ENCODE results near the gene ENTPD2. TPM values are rescaled to one million over a fixed set of nuclear protein-coding genes. Genes with fewer than 3 reads are reported as not detected.

Gene ENTPD2
- polyA plus RNA-seq, 3 donors: 5.5 to 7.4 (median 7.3) TPM

DNA sequence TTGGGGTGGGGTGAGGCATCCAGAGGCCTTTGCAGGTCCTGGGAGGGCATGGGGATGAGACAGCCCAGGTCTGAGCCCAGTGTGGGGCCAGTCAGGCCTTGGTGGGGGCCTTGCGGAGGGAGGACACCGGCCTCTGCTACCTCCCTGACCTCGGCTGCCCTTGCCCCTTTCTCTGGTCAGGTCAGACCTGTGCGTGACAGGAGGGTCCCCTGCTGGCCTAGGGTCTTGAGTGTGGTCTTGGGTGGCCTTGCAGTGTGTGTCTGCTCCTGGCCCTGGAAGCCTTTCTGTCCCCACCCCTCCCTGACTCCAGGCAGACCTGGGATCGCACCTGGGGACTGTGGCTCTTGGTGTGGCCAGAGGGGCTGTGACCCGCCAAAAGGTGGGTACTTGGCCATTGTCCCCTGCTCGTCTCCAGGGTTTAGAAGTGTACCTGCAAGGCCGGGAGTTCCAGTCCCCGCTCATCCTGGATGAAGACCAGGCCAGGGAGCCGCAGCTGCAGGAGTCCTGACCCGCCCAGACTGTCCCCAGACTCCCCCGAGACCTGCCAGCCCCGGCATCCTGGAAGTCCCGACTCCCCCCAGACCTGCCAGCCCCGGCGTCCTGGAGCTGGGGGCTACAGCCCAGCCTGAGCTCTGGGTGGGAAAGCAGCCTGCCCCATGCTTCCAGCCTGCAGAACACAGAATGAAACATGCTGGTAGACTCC, 28.5 kb upstream of the ENTPD2 start:
- no peak for DNase-seq

DNA sequence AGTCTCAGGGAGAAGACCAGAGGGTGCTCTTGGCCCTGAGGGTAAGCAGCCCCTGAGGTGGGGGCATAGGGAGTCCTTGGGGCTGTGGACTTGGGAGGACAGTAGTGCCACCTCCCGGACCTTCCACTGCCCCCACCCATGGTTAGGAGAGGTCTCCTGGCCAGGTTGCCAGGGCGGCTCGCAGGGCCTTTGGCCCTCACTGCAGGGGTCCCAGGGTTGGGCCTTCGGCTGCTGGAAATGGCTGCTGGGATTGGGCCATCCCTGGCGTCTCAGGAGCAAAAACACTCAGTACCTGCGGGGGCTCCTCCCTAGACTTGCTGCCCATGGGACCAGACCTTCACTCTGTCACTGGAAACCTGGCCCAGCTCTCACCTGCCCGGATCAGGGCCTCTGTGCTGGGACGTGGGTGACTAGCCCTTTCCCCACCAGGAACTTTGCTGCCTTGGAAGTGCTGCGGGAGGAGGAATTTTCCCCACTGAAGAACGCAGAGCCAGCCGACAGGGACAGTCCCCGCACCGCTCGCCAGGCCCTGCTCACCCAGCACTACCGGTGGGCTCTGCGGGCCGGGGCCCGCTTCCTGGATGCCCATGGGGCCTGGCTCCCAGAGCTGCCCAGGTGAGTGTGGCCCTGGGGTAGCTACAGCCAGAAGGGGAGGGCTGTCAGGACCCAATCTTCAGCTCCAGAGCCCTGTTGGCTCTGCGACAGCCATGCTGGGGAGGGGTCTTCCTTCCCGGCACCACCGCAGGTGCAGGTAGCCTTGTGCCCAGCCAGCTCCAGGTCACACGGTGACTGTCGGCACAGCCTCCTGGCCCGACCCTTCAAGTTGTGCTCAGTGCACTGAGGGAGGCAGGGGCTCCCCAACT, 26.6 kb upstream of the ENTPD2 start:
- DNase-seq: no peak

DNA sequence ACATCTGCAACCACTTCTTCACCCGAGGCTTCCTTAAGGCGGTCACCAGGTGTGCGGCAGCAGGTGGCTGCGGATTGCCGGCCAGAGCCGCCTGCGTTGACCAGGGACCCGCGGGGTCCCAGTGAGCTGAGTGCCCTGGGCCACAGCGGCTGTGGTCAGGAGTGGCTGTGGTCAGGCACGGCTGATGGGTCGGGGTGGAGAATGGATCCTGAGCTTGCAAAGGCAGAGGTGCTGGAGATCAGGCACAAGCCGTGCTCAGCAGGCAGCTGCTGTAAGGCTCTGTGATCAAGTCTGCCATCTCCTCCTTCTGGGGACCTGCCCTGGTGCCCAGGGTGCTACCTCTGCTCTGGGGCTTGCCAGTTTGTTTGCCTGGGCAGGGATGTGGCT, 25.5 kb upstream of the ENTPD2 start:
- no peak for DNase-seq

DNA sequence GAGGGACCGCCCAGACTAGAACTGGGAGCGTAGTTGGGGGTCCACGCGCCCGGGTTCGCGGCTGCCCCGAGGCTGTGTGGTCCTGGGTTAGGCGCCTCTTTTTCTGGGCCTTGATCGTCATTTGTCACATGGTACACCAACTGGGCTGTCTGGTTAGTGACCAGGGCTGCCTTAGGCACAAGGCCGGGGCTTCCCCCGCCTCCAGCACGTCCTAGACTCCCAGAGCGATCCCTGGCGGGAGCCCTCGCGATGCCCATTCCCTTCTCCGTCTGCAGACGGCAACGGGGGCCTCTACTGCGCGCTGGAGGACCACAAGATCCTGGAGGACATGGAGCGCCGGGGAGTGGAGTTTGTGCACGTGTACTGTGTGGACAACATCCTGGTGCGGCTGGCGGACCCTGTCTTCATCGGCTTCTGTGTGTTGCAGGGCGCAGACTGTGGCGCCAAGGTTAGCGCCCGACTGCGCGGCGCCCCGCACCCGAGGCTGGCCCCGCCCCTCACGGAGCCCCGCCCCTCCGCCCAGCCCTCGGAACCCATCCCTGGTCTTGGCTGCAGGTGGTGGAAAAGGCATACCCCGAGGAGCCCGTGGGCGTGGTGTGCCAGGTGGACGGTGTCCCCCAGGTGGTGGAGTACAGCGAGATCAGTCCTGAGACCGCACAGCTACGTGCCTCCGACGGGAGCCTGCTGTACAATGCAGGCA, 25.0 kb upstream of the ENTPD2 start:
- DNase-seq: no peak

DNA sequence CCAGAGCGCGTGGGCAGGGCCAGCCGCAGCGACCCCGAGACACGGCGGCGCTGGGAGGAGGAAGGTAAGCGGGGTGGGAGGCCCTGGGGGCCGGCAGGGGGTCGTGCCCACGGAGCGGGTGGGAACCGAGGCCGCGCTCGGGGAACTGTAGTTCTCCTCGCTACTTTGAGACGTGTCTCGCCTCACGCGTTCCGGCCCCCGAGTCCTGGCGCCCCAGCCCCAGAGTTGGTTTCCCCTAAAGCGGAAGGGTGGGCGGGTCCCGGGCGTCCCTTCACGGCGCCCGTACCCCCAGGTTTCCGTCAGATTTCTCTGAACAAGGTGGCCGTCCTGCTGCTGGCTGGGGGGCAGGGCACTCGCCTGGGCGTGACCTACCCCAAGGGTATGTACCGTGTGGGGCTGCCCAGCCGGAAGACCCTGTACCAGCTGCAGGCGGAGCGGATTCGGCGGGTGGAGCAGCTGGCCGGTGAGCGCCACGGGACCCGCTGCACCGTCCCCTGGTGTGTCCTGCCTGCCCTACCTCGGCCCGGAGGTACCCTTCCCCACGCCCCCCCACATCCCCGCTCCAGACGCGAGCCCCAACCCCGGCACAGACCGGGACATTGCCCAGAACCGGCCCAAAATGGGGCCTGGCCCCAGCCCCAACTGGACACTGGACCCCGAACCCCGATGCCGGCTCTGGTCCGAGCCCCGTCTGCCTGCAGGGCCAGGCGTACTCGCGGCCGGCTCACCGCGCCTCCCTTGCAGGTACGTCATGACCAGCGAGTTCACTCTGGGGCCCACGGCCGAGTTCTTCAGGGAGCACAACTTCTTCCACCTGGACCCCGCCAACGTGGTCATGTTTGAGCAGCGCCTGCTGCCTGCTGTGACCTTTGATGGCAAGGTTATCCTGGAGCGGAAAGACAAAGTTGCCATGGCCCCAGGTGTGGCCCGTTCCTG, 24.2 kb upstream of the ENTPD2 start:
- DNase-seq: no peak

DNA sequence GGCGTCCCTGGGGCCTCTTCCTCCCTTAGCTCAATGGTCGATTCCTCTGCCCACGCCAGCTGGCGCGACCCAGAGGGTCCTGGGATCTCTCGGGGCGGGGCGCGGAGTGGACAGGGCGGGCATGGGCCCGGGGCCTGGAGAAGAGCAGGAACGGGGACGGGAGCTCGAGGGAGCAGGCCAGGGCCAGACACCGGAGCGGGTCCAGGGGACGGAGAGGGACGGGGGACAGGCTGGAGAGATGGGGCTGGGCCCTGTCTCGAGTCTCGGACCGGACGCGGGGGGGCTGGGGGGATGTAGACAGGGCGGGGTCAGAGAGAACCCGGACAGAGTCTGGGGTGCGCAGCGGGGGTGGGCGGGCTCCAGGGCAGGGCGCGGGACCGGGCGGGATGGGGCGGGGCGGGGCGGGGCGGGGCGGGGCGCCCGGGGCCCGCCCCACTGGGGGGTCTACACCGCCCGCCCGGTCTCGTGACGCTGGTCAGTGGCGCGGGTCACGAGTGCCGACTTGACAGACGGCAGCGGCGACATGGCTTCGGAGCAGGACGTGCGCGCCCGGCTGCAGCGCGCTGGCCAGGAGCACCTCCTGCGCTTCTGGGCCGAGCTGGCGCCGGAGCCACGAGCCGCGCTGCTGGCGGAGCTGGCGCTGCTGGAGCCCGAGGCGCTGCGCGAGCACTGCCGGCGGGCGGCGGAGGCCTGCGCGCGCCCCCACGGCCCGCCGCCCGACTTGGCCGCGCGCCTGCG, 23.3 kb upstream of the ENTPD2 start, which contains the start of gene UAP1L1:
Gene UAP1L1 (plus strand): TSS at position 508 of the 738 bp plus-strand sequence. CDS start 16 bp downstream, at position 524.
- no peak for DNase-seq

DNA sequence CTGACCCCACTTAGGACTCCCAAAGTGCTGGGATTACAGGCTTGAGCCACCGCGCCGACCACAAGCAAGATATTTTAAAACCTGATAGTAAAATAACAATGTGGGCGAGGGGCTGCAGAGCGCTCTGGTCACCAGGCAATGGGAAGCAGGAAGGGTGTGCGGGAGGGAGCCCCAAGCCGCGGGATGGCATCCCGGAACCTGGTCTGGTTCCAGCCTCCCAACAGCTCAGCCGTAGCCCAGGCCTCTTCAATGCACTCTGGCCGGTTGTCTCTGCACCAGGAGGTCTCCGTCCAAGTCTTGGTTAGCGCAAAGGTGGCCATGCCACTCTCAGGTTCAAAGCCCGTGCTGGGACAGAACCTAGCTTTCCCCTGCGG, 22.8 kb upstream of the ENTPD2 start:
- DNase-seq: no peak

DNA sequence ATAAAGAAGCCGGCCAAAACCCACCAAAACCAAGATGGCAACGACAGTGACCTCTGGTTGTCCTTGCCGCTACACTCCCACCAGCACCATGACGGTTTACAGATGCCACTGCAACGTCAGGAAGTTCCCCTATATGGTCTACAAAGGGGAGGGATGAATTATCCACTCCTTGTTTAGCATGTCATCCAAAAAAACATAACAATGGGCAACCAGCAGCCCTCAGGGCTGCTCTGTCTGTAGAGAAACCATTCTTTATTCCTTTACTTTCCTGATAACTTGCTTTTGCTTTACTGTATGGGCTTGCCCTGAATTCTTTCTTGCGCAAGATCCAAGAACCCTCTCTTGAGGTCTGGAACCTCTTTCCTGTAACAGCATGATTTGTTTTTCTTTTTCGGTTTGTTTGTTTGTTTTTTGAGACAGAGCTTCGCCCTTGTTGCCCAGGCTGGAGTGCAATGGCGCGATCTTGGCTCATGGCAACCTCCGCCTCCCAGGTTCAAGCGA, 21.5 kb upstream of the ENTPD2 start:
- no peak for DNase-seq

DNA sequence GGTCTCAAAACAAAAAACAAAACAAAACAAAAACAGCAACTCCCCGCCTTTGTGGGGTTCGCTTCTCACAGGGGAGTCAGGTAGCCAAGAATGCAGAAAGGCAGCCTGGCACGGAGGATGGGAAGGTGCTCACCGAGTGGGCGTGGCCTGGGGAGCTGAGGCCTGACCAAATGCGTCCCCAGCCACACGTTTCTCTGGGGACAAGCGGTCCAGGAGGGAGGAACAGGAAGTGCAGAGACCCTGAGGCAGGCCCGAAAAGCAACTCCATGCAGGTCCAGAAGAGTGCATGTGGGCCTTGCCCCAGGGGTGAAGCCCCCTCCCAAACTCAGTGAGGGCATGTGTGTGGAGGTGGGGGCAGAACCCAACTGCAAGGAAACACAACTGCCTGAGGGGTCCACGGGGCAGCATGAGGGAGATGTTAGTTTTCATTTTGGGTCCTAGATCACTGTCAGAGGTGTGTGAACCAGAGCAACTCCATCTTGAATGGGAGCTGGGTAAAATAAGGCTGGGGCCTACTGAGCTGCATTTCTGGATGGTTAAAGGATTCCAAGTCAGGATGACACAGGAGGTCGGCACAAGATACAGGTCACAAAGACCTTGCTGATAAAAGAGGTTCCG, 20.9 kb upstream of the ENTPD2 start:
- DNase-seq: no peak

DNA sequence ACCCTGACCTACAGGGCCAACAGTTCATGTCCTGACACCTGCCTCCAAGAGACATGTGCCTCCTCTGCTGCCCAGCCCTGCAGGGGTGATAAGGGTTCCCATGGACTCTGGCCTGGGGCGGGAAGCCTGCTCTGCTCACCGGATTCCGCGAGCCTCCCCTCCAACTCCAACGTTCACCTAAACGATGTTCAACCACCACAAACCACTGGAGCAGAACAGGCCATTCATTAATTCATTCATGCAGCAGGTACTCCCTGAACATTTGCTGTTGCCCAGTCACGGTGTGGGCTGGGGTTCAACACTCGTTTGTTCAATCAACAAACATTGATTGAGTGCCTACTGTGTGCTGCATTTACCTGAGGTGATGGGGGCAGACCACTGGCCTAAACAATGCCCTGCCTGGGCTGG, 20.1 kb upstream of the ENTPD2 start:
- no peak for DNase-seq

DNA sequence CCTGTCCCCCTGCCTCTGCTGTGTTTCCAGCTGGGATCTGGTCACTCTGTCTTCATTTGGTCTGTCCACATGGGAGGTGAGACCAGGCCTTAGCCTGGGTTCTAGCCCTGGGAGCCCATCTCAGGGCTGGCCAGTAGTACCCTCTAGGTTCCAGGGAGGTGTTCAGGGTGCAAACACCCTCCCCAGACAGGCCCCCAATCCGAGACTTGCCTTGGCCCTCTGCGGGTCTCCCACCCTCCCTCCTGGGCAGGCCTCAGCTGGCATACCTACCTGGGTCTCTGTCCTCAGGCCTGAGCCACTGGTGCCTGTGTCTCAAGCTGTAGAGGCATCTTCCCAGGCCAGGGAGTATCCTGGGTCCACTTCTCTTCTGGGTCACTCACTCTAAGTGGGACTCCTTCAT, 17.4 kb upstream of the ENTPD2 start:
- DNase-seq: no peak

DNA sequence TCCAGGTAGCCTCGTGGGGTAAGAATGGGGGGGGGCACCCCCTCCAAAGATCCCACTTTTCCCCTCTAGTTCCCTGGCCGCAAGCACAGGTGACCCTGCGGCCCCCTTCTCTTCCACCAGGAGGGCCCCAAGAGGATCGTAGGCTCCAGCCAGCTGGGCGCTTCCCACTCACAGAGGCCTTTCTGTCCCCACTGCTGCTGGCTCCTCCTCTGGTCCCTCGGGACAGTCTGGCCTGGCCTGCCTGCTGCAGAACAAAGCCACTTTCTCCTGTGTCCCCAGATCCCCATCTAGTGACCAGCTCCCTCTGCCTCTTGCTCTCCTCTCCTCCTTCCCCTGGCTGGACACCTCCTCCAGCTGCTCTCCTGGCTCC, 17.0 kb upstream of the ENTPD2 start:
- DNase-seq: no peak

DNA sequence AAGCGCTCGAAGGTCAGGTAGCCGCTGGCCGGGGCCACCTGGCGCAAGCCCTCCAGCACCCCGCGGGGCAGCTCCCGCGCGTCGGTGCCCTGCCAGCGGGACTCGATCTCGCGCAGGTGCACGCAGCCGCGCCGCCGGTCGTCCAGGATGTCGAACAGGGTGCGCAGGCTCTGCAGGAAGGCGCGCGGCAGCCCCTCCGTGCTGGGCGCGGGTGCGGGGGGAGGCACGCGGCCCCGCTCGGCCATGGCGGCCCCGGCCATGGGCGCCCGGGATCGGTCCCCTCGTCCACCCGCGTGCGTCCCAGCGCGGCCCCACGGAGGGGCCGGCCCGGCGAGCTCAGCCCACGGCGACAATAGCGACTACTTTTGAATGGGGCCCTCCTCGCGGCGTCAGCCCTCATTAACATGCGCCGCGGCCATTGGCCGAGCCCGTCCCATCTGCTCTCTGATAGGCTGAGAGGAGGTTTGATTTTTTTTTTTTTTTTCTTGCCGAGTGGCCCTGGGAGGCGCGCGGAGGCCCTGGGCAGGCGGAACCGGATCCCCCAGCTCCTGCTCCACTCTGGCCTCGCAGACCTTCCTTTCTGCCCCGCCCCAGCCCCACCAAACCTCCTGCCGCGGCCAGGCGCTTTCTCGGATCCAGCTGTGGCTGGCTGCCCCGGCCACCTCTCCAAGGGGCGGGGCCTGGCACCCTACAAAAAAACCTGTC, 16.5 kb upstream of the ENTPD2 start, which contains the start of gene SAPCD2:
Gene SAPCD2 (minus strand): TSS at position 357 of the 705 bp plus-strand sequence. CDS start 97 bp downstream, at position 260.
- DNase-seq: peak; percentile 87

DNA sequence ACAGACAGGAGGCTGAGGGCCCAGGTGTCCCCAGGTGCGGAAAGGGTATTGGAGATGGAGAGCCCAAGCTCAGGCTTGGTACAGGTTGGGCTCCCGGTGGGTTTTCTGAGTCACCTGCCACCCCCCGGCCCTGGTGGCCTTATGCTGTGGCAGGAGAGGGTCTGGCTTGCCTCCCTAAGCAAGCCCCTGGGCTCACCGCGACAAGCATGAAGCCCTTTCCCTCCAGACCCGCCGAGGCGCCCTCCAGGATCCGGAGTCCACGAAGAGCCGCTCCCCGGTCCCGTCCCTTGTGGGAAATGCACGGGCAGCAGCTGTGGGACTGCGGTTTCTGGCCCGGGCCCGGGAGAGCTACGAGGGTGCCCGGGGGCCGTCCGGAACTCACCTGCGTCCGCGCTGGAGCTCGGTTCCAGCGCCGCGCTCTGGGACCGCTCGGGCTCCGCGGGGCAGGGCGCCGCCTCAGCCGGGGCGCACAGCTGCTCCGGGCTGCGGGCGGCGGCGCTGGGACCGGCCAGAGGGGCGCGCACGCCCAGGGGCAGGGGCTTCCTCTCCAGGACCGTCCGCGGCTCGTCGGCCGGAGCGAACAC, 15.7 kb upstream of the ENTPD2 start:
- no peak for DNase-seq

DNA sequence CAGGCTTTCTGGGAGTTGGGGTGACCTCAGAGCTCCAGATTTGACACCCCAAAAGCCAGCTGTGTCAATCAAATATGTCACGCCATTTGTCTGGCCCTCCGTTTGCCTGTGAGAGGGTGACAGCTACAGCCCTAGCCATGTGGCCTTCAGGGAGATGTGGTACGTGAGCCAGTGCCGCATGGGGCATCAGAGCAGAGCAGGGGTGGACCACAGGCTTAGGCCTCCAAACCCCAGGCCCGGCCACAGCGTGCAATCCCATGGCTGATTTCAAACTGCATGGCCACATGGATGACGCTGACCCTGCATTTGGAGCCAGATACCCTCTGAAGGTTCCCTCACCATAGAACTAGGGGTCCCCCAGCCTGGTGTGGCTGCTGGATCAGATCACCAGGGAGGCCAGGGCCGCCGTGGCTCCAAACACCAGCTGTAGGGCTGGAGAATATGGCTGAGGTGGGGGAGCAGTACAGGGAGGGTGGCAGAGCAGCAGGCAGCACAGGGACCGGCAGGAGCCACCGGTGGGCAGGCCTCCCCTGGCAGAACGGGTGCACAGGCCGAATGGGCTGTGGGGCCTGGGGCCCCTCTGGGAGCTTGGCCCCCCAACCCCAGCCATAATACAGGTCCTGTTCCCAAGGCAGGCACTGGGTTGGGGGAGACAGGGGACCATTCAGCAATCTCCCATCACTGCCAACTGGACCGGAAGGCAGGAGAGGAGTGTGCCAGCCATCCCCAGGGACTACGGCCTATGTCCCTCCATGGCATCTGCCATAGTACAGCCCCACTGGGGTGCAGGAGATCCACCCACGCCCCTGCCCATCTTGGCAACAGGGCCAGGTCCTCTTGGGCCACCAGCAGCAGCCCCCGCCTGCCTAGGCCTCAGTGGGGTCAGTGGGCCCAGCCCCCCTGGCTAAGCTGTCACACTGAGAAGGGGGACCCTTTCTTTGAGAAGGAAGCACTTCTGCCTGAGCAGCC, 15.0 kb upstream of the ENTPD2 start:
- DNase-seq: no peak

DNA sequence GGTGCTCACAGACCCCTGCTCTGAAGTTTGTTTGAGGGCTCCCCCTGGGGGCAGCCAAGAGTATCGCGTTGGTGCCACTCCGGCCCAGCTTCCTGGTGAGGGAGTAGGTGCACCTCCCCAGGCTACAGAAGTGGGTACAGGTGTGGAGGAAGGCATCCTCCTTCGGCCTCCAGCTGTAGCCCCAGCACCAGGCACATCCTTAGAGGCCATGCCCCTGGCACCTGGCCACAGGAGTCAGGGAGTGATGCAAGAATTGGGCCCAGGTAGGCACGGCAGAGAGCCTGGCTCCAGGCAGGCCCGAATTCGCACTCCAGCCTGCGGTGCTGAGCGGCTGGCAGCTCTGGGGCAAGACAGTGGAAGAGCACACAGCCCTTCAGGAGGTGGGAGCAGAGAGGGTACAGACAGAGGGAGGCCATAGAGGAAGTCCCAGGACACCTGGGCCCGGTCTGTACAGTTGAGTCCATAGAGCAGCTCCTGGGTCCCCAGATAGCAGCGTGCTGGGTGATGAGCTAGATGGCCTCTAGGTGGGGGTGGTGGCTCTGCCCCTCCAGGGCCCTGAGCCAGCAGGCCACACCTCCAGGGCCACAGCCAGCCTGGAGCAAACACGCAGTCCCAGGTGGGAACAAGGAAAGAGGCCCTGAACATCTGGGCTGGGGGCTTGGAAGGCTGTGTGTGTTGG, 14.1 kb upstream of the ENTPD2 start:
- no peak for DNase-seq
